ENCODE measurements around the gene ZDHHC6.
"Not testable (repeated sequence)": the region's sequence is repeated elsewhere in the genome, so short reads cannot be mapped to it uniquely, and the experiment has no call there.

The ZDHHC6 gene

DNA sequence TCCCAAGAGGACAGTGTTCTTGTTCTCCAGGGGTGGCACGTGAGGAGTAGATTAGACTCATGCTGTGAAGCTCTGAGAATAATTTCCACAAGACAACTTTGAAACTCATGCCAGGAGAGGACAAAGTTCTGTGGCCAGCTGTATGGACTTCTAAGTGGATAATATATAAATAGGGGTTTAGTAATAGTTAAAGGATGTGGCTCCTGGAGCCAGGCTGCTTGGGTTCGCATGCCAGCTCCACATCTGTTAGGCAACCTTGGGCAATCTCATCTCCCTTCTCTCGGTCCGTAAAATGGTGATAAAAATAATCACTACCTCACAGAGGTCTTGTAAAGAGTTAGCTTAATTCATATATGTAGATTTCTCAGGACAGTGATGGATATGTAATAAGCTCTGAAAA is 37.0 kb downstream of the ZDHHC6 start:
- in situ Hi-C loops (cut with MboI; ENCODE audit: low pct_unique_long_range_greater_than_20kb, low sequenced_read_pairs, unreplicated experiment), result no loop called here
- DNase-seq (ENCODE audit: low spot score), result no peak
- TF ChIP-seq, protein P1, sequence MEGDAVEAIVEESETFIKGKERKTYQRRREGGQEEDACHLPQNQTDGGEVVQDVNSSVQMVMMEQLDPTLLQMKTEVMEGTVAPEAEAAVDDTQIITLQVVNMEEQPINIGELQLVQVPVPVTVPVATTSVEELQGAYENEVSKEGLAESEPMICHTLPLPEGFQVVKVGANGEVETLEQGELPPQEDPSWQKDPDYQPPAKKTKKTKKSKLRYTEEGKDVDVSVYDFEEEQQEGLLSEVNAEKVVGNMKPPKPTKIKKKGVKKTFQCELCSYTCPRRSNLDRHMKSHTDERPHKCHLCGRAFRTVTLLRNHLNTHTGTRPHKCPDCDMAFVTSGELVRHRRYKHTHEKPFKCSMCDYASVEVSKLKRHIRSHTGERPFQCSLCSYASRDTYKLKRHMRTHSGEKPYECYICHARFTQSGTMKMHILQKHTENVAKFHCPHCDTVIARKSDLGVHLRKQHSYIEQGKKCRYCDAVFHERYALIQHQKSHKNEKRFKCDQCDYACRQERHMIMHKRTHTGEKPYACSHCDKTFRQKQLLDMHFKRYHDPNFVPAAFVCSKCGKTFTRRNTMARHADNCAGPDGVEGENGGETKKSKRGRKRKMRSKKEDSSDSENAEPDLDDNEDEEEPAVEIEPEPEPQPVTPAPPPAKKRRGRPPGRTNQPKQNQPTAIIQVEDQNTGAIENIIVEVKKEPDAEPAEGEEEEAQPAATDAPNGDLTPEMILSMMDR (IDR thresholded peaks at IDR 0.05; ENCODE audit: extremely low read depth, insufficient read depth, missing control alignments), result no peak

DNA sequence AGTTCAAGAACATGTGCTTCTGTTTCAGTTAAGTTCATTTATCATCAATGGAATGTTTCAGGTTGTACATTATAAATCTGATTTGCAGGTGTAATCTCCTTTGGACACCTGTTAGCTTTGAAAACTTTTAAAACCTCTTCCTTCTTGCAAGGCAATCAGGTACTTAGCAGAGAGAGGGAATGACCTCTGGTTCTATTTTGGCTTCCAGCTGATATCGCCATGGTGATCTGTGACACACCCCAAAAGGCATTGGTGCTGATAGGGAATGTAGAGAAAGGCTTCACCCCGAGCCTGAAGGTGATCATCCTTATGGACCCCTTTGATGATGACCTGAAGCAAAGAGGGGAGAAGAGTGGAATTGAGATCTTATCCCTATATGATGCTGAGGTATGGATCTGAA is 37.4 kb downstream of the ZDHHC6 start:
- in situ Hi-C loops (cut with MboI; ENCODE audit: low pct_unique_long_range_greater_than_20kb, low sequenced_read_pairs, unreplicated experiment), result no loop called here
- no peak for DNase-seq (ENCODE audit: low spot score)
- TF ChIP-seq, protein P1 (IDR thresholded peaks at IDR 0.05; ENCODE audit: extremely low read depth, insufficient read depth, missing control alignments), result no peak

DNA sequence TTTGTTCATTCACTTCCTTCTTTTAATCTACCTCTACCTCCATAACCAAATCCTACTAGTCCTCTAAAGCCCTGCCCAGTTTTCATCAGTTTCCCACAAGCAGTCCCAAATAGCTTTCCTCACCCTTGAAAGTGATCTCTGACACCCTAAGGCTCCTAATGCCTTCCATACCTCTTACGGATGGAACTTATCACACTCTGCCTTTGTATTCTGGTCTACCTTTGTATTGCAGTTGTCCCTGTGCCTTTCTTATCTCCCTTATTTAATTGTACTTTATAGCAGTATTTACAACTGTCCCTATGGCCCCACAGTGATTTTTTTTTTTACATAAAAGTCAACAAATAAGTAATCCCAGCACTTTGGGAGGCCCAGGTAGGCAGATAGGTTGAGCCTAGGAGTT is 39.0 kb downstream of the ZDHHC6 start:
- DNase-seq (ENCODE audit: low spot score), result no peak
- TF ChIP-seq, protein P1 (IDR thresholded peaks at IDR 0.05; ENCODE audit: extremely low read depth, insufficient read depth, missing control alignments), result no peak
- in situ Hi-C loops (cut with MboI; ENCODE audit: low pct_unique_long_range_greater_than_20kb, low sequenced_read_pairs, unreplicated experiment), result no loop called here

DNA sequence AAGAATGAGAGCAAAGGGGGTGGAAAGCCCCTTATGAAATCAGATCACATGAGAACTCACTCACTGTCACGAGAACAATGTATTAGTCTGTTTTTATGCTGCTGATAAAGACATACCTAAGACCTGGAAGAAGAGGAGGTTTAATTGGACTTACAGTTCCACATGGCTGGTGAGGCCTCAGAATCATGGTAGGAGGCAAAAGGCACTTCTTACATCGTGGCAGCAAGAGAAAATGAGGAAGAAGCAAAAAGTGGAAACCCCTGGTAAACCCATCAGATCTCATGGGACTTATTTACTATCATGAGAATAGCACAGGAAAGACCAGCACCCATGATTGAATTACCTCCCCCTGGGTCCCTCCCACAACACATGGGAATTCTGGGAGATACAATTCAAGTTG is 39.9 kb downstream of the ZDHHC6 start:
- in situ Hi-C loops (cut with MboI; ENCODE audit: low pct_unique_long_range_greater_than_20kb, low sequenced_read_pairs, unreplicated experiment); DNase-seq (ENCODE audit: low spot score): not testable (repeated sequence)

DNA sequence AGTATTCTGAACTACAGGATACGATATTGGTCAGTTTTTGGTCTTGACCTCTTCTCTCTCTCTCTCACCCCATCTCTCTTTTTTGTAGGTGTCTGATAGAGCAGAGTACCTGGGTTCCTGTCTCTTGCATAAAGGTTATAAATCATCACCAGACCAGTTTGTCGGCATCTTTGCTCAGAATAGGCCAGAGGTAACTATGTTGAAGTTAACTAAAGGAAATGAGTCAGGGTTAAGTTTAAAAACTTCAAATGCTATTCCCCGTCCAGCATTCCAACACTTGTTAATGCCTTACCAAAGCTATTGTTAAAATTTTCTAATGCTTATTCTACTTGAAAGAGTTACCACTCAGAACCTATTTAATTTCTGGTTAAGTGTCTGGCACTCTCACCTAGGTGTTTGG is 42.1 kb downstream of the ZDHHC6 start:
- in situ Hi-C loops (cut with MboI; ENCODE audit: low pct_unique_long_range_greater_than_20kb, low sequenced_read_pairs, unreplicated experiment), result no loop called here
- no peak for DNase-seq (ENCODE audit: low spot score)
- TF ChIP-seq, protein P1 (IDR thresholded peaks at IDR 0.05; ENCODE audit: extremely low read depth, insufficient read depth, missing control alignments), result no peak

DNA sequence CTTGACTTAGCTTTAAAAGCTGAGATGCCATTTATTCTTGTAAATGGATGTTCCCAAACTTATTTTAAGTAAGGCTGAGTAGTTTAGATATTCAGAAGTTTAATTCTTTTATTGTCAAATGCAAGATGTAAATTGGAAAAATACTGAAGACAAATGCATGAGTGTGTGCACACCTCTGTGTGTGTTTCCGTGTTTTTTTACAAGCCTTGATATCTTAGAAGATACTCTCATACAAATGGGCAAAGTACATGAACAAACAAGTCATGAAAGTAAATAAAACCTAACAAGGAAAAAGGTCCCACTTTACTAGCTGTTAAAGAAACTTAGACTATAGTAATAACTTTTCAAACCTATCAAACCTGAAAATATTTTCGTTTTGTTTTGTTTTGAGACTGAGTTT is 43.8 kb downstream of the ZDHHC6 start:
- TF ChIP-seq, protein P1 (IDR thresholded peaks at IDR 0.05; ENCODE audit: extremely low read depth, insufficient read depth, missing control alignments), result no peak
- DNase-seq (ENCODE audit: low spot score), result no peak
- in situ Hi-C loops (cut with MboI; ENCODE audit: low pct_unique_long_range_greater_than_20kb, low sequenced_read_pairs, unreplicated experiment), result no loop called here

DNA sequence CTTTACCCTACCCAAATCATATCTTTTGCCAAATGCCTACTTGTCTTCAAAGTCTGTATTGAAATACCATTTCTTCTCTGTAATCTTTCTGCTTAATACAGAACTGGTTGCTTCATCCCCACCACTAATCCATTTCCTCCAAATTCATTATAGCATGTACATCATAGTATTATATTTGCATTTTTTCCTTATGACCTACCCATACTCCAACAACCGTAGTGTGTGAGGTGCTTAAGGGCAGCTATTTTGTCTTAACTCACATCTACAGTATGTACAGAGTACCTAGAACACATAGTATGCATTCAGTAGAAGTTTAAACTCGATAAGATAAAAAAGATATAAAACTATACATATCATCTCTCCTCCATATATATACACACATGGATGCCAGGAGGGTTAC is 49.1 kb downstream of the ZDHHC6 start:
- no peak for DNase-seq (ENCODE audit: low spot score)
- in situ Hi-C loops (cut with MboI; ENCODE audit: low pct_unique_long_range_greater_than_20kb, low sequenced_read_pairs, unreplicated experiment), result no loop called here
- TF ChIP-seq, protein P1 (IDR thresholded peaks at IDR 0.05; ENCODE audit: extremely low read depth, insufficient read depth, missing control alignments), result no peak
